H9 (cell line): ENCODE results near the gene TLN1. TPM values are rescaled to one million over a fixed set of nuclear protein-coding genes. Genes with fewer than 3 reads are reported as not detected.

Experiments used
- DNase-seq: peaks from one replicate; pipeline ENCODE4 v3.0.0-alpha.2; 2017
- H2AFZ ChIP-seq: one replicate; pipeline ENCODE4 v1.6.1; 2013; ENCODE audit warnings: mild to moderate bottlenecking, low read length, control low read depth, moderate library complexity
- H2AK5ac ChIP-seq: 2 replicates; pipeline ENCODE4 v1.6.1; 2013; ENCODE audit warnings: low read length, control low read depth, mixed read lengths; ENCODE audit not compliant: insufficient read length
- H2BK120ac ChIP-seq: one replicate; pipeline ENCODE4 v1.6.1; 2013; ENCODE audit warnings: low read depth, mild to moderate bottlenecking, low read length, control low read depth, inconsistent platforms; ENCODE audit not compliant: poor library complexity, severe bottlenecking
- H2BK12ac ChIP-seq: 2 replicates; pipeline ENCODE4 v1.6.1; 2013; ENCODE audit warnings: low read length, control low read depth, mixed read lengths, low read depth; ENCODE audit not compliant: insufficient read length
- H2BK15ac ChIP-seq: 2 replicates; pipeline ENCODE4 v1.6.1; 2013; ENCODE audit warnings: low read depth, low read length, control low read depth
- H2BK20ac ChIP-seq: one replicate; pipeline ENCODE4 v1.6.1; 2013; ENCODE audit warnings: low read depth, mild to moderate bottlenecking, low read length, control low read depth, inconsistent platforms; ENCODE audit not compliant: poor library complexity, severe bottlenecking
- H2BK5ac ChIP-seq: 2 replicates; pipeline ENCODE4 v1.6.1; 2013; ENCODE audit warnings: low read length, control low read depth, mixed read lengths; ENCODE audit not compliant: insufficient read length
- H3K14ac ChIP-seq: 2 replicates; pipeline ENCODE4 v1.6.1; 2013; ENCODE audit warnings: low read length, control low read depth; ENCODE audit not compliant: insufficient read depth
- H3K18ac ChIP-seq: 2 replicates; pipeline ENCODE4 v1.6.1; 2013; ENCODE audit warnings: low read depth, mild to moderate bottlenecking, mixed read lengths, low read length, control low read depth; ENCODE audit not compliant: insufficient read length
- H3K23ac ChIP-seq: 2 replicates; pipeline ENCODE4 v1.6.1; 2013; ENCODE audit warnings: low read length, control low read depth, mixed read lengths, low read depth; ENCODE audit not compliant: insufficient read length
- H3K23me2 ChIP-seq: 2 replicates; pipeline ENCODE4 v1.6.1; 2013; ENCODE audit warnings: low read depth, mild to moderate bottlenecking, mixed read lengths, low read length, control low read depth; ENCODE audit not compliant: insufficient read length, poor library complexity, severe bottlenecking
- H3K27ac ChIP-seq: 2 replicates; pipeline ENCODE4 v1.5.1; 2013; ENCODE audit warnings: low read length, control low read depth, mixed read lengths, low read depth; ENCODE audit not compliant: insufficient read length
- H3K27me3 ChIP-seq: 2 replicates; pipeline ENCODE4 v1.6.1; 2013; ENCODE audit warnings: low read length, control low read depth, inconsistent platforms; ENCODE audit not compliant: insufficient read depth
- H3K4ac ChIP-seq: 2 replicates; pipeline ENCODE4 v1.6.1; 2013; ENCODE audit warnings: low read depth, mild to moderate bottlenecking, control low read depth, inconsistent platforms, low read length, moderate library complexity
- H3K4me1 ChIP-seq: 2 replicates; pipeline ENCODE4 v1.6.1; 2013; ENCODE audit warnings: low read length, control low read depth, inconsistent platforms; ENCODE audit not compliant: insufficient read depth
- H3K4me2 ChIP-seq: 2 replicates; pipeline ENCODE4 v1.6.1; 2013; ENCODE audit warnings: low read length, control low read depth, mixed read lengths; ENCODE audit not compliant: insufficient read length, insufficient read depth
- H3K56ac ChIP-seq: 2 replicates; pipeline ENCODE4 v1.6.1; 2013; ENCODE audit warnings: low read depth, mild to moderate bottlenecking, mixed read lengths, low read length, control low read depth; ENCODE audit not compliant: insufficient read length
- H3K79me1 ChIP-seq: 2 replicates; pipeline ENCODE4 v1.6.1; 2013; ENCODE audit warnings: low read depth, mild to moderate bottlenecking, moderate library complexity, low read length, control low read depth, inconsistent platforms; ENCODE audit not compliant: insufficient read depth, poor library complexity, severe bottlenecking
- H3K79me2 ChIP-seq: 2 replicates; pipeline ENCODE4 v1.6.1; 2013; ENCODE audit warnings: low read length, control low read depth, inconsistent platforms; ENCODE audit not compliant: insufficient read depth
- H3K9ac ChIP-seq: 2 replicates; pipeline ENCODE4 v1.6.1; 2013; ENCODE audit warnings: low read length, control low read depth, mixed read lengths; ENCODE audit not compliant: insufficient read length; ENCODE audit errors: extremely low read depth
- H3K9me3 ChIP-seq: one replicate; pipeline ENCODE4 v1.6.1; 2013; ENCODE audit warnings: low read depth, low read length, inconsistent platforms; ENCODE audit not compliant: control insufficient read depth
- H3T11ph ChIP-seq: one replicate; pipeline ENCODE4 v1.6.1; 2013; ENCODE audit warnings: mild to moderate bottlenecking, low read length, control low read depth, inconsistent platforms
- H4K20me1 ChIP-seq: one replicate; pipeline ENCODE4 v1.6.1; 2013; ENCODE audit not compliant: control insufficient read depth, insufficient read length, insufficient read depth
- H4K5ac ChIP-seq: 2 replicates; pipeline ENCODE4 v1.6.1; 2013; ENCODE audit warnings: low read depth, mild to moderate bottlenecking, mixed read lengths, low read length, control low read depth; ENCODE audit not compliant: insufficient read length
- H4K8ac ChIP-seq: replicated peaks from 2 replicates; pipeline ENCODE4 v1.6.1; 2013; ENCODE audit warnings: low read length, control low read depth, mixed read lengths, low read depth; ENCODE audit not compliant: insufficient read length
- H4K91ac ChIP-seq: 2 replicates; pipeline ENCODE4 v1.6.1; 2013; ENCODE audit warnings: low read depth, mild to moderate bottlenecking, moderate library complexity, mixed read lengths, low read length, control low read depth; ENCODE audit not compliant: insufficient read length
- H3K27ac Mint-ChIP-seq, 3 experiments: 2 replicates in 2 of 3; 3 replicates in 1 of 3; pipeline ENCODE4 v1.8.0; 2020 to 2021; ENCODE audit warnings: mixed read lengths in 3 of 3, mild to moderate bottlenecking in 1 of 3, moderate library complexity in 1 of 3
- H3K27me3 Mint-ChIP-seq: 2 replicates; pipeline ENCODE4 v1.8.0; 2021; ENCODE audit warnings: low read depth, mild to moderate bottlenecking, moderate library complexity, mixed read lengths
- H3K36me3 Mint-ChIP-seq, 3 experiments: 2 replicates in 2 of 3; 3 replicates in 1 of 3; pipeline ENCODE4 v1.8.0; 2020 to 2021; ENCODE audit warnings: low read depth in 3 of 3, mixed read lengths in 3 of 3; ENCODE audit not compliant: insufficient read depth in 1 of 3
- H3K4me1 Mint-ChIP-seq, 2 experiments: 2 replicates each; pipeline ENCODE4 v1.8.0; 2020; ENCODE audit warnings: mixed read lengths in 2 of 2
- H3K4me3 Mint-ChIP-seq, 2 experiments: 2 replicates in 1 of 2; 3 replicates in 1 of 2; pipeline ENCODE4 v1.8.0; 2020 to 2021; ENCODE audit warnings: mild to moderate bottlenecking in 2 of 2, mixed read lengths in 2 of 2, moderate library complexity in 1 of 2
- H3K9me3 Mint-ChIP-seq, 2 experiments: 2 replicates in 1 of 2; 3 replicates in 1 of 2; pipeline ENCODE4 v1.8.0; 2020; ENCODE audit warnings: mild to moderate bottlenecking in 2 of 2, mixed read lengths in 2 of 2, moderate library complexity in 1 of 2
- CTCF ChIP-seq: fragments of 200-600 bp; sonication (generic); conservative IDR thresholded peaks from 3 replicates; pipeline ENCODE4 v1.8.0; 2021; ENCODE audit warnings: antibody characterized with exemption, mild to moderate bottlenecking
- WGBS: extraction: QIAGEN DNeasy Blood & Tissue Kit; methylation state at CpG from one replicate; pipeline ENCODE4 v1.1.7; 2013; ENCODE audit warnings: missing lambda C conversion rate, low lambda C conversion rate, mixed read lengths; ENCODE audit not compliant: insufficient read length; ENCODE audit errors: extremely low coverage; 5-methylcytosine and 5-hydroxymethylcytosine counted together
- total RNA-seq: library from RNA; stranded (reverse); gene quantifications from 2 replicates; pipeline ENCODE4 v1.2.1, GENCODE V29; 2021

Gene TLN1
- total RNA-seq, 1 experiment from 2014 or later: 102 TPM

- Histone ChIP-seq H2AFZ (no peak overlapping the region), H2BK15ac (no peak overlapping the region; the same call in 1 of the 2 replicates), H3K23me2 (peaks cover 8% of the 10 kb centered on the region), H3K9me3 (no peaks in the 10 kb centered on the region), H4K91ac (no peak overlapping the region), H3K79me1 (no peaks in the 10 kb centered on the region), H3T11ph (no peak overlapping the region), H2BK5ac (no peak overlapping the region), H3K4me2 (no peak overlapping the region), H3K79me2 (no peaks in the 10 kb centered on the region), H4K20me1 (no peaks in the 10 kb centered on the region), H2AK5ac (no peak overlapping the region), H3K18ac (no peak overlapping the region), H3K23ac (no peak overlapping the region), H2BK12ac (no peak overlapping the region), H3K56ac (no peak overlapping the region), H3K4me1 (no peaks in the 10 kb centered on the region; the same call in 1 of the 2 replicates), H2BK20ac (no peak overlapping the region), H4K5ac (no peak overlapping the region), H3K27me3 (no peaks in the 10 kb centered on the region), H2BK120ac (no peak overlapping the region), H4K8ac (no peak overlapping the region), H3K14ac (no peak overlapping the region), H3K27ac (no peak overlapping the region), H3K9ac (no peak overlapping the region), H3K4ac (no peak overlapping the region)
- H3K4me1 Mint-ChIP-seq: peaks cover 21 to 31% of the 10 kb centered on the region in 2 experiments
- H3K27ac Mint-ChIP-seq: no peak overlapping the region; a peak in 1 of 7 replicates
- H3K27me3 Mint-ChIP-seq: peaks cover 9% of the 10 kb centered on the region
- H3K36me3 Mint-ChIP-seq: peaks cover 12 to 20% (median 15%) of the 10 kb centered on the region in 3 experiments; a peak in 6 of 7 replicates
- no peak overlapping the region for H3K4me3 Mint-ChIP-seq
- DNase-seq: no peak
- no peak for TF ChIP-seq CTCF
- WGBS: no CpG with 5 or more reads among the region's 5 CpGs
- no peaks in the 10 kb centered on the region for H3K9me3 Mint-ChIP-seq
Observed at GRCh38 chr9:35666549-35666948, 65.4 kb downstream of the TLN1 start.
